ENCODE results near the gene H1-8.

GRCh38 chr3:129556358-129556695, 13.4 kb downstream of the H1-8 start:
- TF ChIP-seq EP300 (IDR thresholded peaks at IDR 0.05) (no peak), POLR2A (IDR thresholded peaks at IDR 0.05) (no peak)
